Activated CD8-positive, alpha-beta T cell treated with anti-CD3 and anti-CD28 coated beads for 36 hours (primary cell): ENCODE results near the gene LYRM4. TPM values are rescaled to one million over a fixed set of nuclear protein-coding genes. Genes with fewer than 3 reads are reported as not detected.
A peak's percentile ranks its signal among the peaks of the same experiment; 100 is the strongest.

Source experiments
- ATAC-seq: fragments of 200-7000 bp; cut with Tn5 transposase; one replicate; pipeline ENCODE4 v1.10.0; 2021; ENCODE audit warnings: mild to moderate bottlenecking, moderate library complexity
- CTCF ChIA-PET: fragments of 350-600 bp; sonication (Branson Sonifier 250); formaldehyde crosslinking; loops from one replicate; lab custom pipeline; 2021; ENCODE audit warnings: antibody characterized with exemption; lab: Charles Lee
- POLR2A ChIA-PET: fragments of 350-600 bp; sonication (Branson Sonifier 250); formaldehyde crosslinking; loops from one replicate; lab custom pipeline; 2021; ENCODE audit warnings: antibody characterized with exemption; lab: Charles Lee
- DNase-seq: peaks from one replicate; pipeline ENCODE4 v3.0.0-alpha.2; 2020
- H3K27ac Mint-ChIP-seq: one replicate; pipeline ENCODE4 v1.8.0; 2021; ENCODE audit warnings: mild to moderate bottlenecking, mixed read lengths
- H3K27me3 Mint-ChIP-seq: one replicate; pipeline ENCODE4 v1.8.0; 2021; ENCODE audit warnings: mixed read lengths
- H3K36me3 Mint-ChIP-seq: one replicate; pipeline ENCODE4 v1.8.0; 2021; ENCODE audit warnings: low read depth, mixed read lengths
- H3K4me1 Mint-ChIP-seq: one replicate; pipeline ENCODE4 v1.8.0; 2021; ENCODE audit warnings: low read depth, mixed read lengths
- H3K4me3 Mint-ChIP-seq: one replicate; pipeline ENCODE4 v1.8.0; 2021; ENCODE audit warnings: mild to moderate bottlenecking, moderate library complexity, mixed read lengths
- H3K9me3 Mint-ChIP-seq: one replicate; pipeline ENCODE4 v1.8.0; 2021; ENCODE audit warnings: mixed read lengths
- intact Hi-C: fragments of 100-400 bp; cut with micrococcal nuclease; formaldehyde crosslinking; loops from one replicate; pipeline ENCODE4 v1.10.0; 2022
- total RNA-seq, 2 experiments: library from RNA; stranded (reverse); gene quantifications; one replicate each; pipeline ENCODE4 v1.2.3, GENCODE V29; 2021
- TF ChIP-seq, protein P1 (sequence below): fragments of 200-600 bp; IDR thresholded peaks from one replicate; pipeline ENCODE4 v1.8.0; 2022; ENCODE audit warnings: antibody characterized with exemption, mild to moderate bottlenecking

The LYRM4 gene
- total RNA-seq, 2 experiments from 2014 or later: 43.5 to 50.6 TPM

GRCh38 chr6:5303682-5304081 lies 42.9 kb upstream of the LYRM4 start:
- ATAC-seq: no peak
- Mint-ChIP-seq H3K4me3 (no peak overlapping the region), H3K4me1 (peaks cover 52% of the 10 kb centered on the region), H3K9me3 (no peaks in the 10 kb centered on the region), H3K27ac (no peak overlapping the region), H3K36me3 (no peaks in the 10 kb centered on the region), H3K27me3 (no peaks in the 10 kb centered on the region)
- POLR2A ChIA-PET: interaction anchor here (0.9 to 2.4 kb wide), 3 partner anchors 15 to 42 kb away, joined by 3 to 11 read pairs (median 10); partner anchors contain the start of genes FARS2 and LYRM4
- no peak for DNase-seq
- TF ChIP-seq, protein P1, sequence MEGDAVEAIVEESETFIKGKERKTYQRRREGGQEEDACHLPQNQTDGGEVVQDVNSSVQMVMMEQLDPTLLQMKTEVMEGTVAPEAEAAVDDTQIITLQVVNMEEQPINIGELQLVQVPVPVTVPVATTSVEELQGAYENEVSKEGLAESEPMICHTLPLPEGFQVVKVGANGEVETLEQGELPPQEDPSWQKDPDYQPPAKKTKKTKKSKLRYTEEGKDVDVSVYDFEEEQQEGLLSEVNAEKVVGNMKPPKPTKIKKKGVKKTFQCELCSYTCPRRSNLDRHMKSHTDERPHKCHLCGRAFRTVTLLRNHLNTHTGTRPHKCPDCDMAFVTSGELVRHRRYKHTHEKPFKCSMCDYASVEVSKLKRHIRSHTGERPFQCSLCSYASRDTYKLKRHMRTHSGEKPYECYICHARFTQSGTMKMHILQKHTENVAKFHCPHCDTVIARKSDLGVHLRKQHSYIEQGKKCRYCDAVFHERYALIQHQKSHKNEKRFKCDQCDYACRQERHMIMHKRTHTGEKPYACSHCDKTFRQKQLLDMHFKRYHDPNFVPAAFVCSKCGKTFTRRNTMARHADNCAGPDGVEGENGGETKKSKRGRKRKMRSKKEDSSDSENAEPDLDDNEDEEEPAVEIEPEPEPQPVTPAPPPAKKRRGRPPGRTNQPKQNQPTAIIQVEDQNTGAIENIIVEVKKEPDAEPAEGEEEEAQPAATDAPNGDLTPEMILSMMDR: no peak
- CTCF ChIA-PET: interaction anchor here (0.7 to 5.7 kb wide), 23 partner anchors 8 to 164 kb away, joined by 3 to 48 read pairs (median 5); partner anchors contain the start of genes FARS2 and LYRM4
- intact Hi-C loops: loop anchor here (2.0 kb wide), 1 partner anchor 161 kb away; no protein-coding TSS in a partner anchor

DNA sequence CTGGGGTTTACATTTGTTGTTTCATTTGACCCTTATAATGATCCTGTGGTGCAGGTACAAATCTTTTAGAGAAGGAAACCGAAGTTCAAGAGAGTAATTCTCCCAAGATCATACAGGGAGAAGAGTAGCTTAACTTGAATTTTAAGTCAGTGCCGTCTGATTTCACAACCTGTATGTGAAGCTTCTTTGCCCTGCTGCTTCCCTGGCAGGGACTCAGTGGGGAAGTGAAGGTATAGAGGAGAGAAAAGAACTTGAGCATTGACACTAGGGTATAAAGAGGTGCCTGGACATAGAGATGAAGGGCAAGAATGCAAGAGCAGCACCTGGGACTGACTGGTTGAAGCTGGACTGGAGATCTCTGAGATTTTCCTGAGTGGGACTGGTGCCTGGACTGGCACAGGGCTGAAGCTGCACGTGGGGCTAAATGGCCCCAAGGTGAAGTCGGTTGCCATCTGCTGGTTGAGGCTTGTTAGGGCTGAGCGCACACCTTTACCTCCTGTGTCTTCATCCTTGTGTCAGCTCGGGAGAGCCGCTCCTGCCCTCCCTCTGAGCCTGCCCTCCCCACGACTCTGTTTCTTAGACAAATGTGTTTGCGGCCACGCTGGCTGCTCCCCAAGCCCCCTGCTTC lies 42.4 kb upstream of the LYRM4 start:
- POLR2A ChIA-PET: interaction anchor here (0.8 to 2.4 kb wide), 6 partner anchors 10 to 42 kb away, joined by 3 to 11 read pairs (median 6); partner anchors contain the start of genes FARS2 and LYRM4
- H3K27ac Mint-ChIP-seq: peak overlapping the region; percentile 78
- peak; percentile 64 for ATAC-seq
- intact Hi-C loops: loop anchor here (2.0 kb wide), 1 partner anchor 160 kb away; no protein-coding TSS in a partner anchor
- H3K4me1 Mint-ChIP-seq: peaks cover 52% of the 10 kb centered on the region
- no peaks in the 10 kb centered on the region for H3K9me3 Mint-ChIP-seq
- no peaks in the 10 kb centered on the region for H3K36me3 Mint-ChIP-seq
- peak; percentile 74 for DNase-seq
- TF ChIP-seq, protein P1: peak; percentile 46
- no peaks in the 10 kb centered on the region for H3K27me3 Mint-ChIP-seq
- peak overlapping the region; percentile 44 for H3K4me3 Mint-ChIP-seq
- CTCF ChIA-PET: interaction anchor here (0.6 to 5.7 kb wide), 34 partner anchors 9 to 519 kb away, joined by 3 to 48 read pairs (median 4); partner anchors contain the start of genes FARS2 and LYRM4

GRCh38 chr6:5302220-5302946 lies 41.6 kb upstream of the LYRM4 start:
- ATAC-seq: peak; percentile 94
- intact Hi-C loops: loop anchor here (2.0 kb wide), 1 partner anchor 160 kb away; no protein-coding TSS in a partner anchor
- H3K4me1 Mint-ChIP-seq: peaks cover 52% of the 10 kb centered on the region
- CTCF ChIA-PET: interaction anchor here (0.6 to 5.7 kb wide), 29 partner anchors 9 to 518 kb away, joined by 3 to 48 read pairs (median 4); partner anchors contain the start of genes FARS2 and LYRM4
- peak overlapping the region; percentile 78 for H3K27ac Mint-ChIP-seq
- H3K27me3 Mint-ChIP-seq: no peaks in the 10 kb centered on the region
- H3K36me3 Mint-ChIP-seq: no peaks in the 10 kb centered on the region
- peak overlapping the region; percentile 44 for H3K4me3 Mint-ChIP-seq
- DNase-seq: peak; percentile 76
- TF ChIP-seq, protein P1: no peak
- POLR2A ChIA-PET: interaction anchor here (0.8 to 2.4 kb wide), 5 partner anchors 9 to 41 kb away, joined by 3 to 11 read pairs (median 7); partner anchors contain the start of genes FARS2 and LYRM4
- H3K9me3 Mint-ChIP-seq: no peaks in the 10 kb centered on the region

GRCh38 chr6:5300206-5300764 lies 39.5 kb upstream of the LYRM4 start:
- no peaks in the 10 kb centered on the region for H3K27me3 Mint-ChIP-seq
- peaks cover 44% of the 10 kb centered on the region for H3K4me1 Mint-ChIP-seq
- intact Hi-C loops: no loop called here
- H3K27ac Mint-ChIP-seq: no peak overlapping the region
- TF ChIP-seq, protein P1: no peak
- POLR2A ChIA-PET: interaction anchor here (0.7 kb wide), 1 partner anchor 9 kb away, joined by 3 read pairs; no protein-coding TSS in a partner anchor
- DNase-seq (no peak), ATAC-seq (no peak)
- peaks cover 5% of the 10 kb centered on the region for H3K36me3 Mint-ChIP-seq
- H3K4me3 Mint-ChIP-seq: no peak overlapping the region
- CTCF ChIA-PET: no interaction called here
- H3K9me3 Mint-ChIP-seq: no peaks in the 10 kb centered on the region
